K562 (cell line): ENCODE data around the gene ZNRF1. TPM values are rescaled to one million over a fixed set of nuclear protein-coding genes. Genes with fewer than 3 reads are reported as not detected.
A peak's percentile ranks its signal among the peaks of the same experiment; 100 is the strongest.

Experiments used
- E4F1 ChIP-seq: fragments of 250-450 bp; sonication (Bioruptor Pico); IDR thresholded peaks from 2 replicates; pipeline ENCODE4 v1.5.0; 2021; ENCODE audit warnings: mild to moderate bottlenecking, borderline replicate concordance
- ESRRB ChIP-seq: fragments of 250-450 bp; sonication (Bioruptor Pico); IDR thresholded peaks from 2 replicates; pipeline ENCODE4 v1.5.0; 2020; ENCODE audit warnings: mild to moderate bottlenecking, moderate library complexity, borderline replicate concordance
- EWSR1 ChIP-seq: fragments of 450-650 bp; IDR thresholded peaks from 2 replicates; pipeline ENCODE4 v1.6.1; 2018; ENCODE audit warnings: borderline replicate concordance, mild to moderate bottlenecking, low read depth, moderate library complexity; ENCODE audit not compliant: partially characterized antibody
- FOXM1 ChIP-seq, 2 experiments: fragments of 450-650 bp in 1 of 2; sonication (generic) in 1 of 2; formaldehyde crosslinking in 1 of 2; IDR thresholded peaks; 2 replicates each; pipeline versions ENCODE4 v1.6.1 to v1.9.0; 2017 to 2022; ENCODE audit warnings: low read depth in 2 of 2, mild to moderate bottlenecking in 2 of 2, missing genetic modification reagents in 1 of 2, moderate library complexity in 1 of 2
- HBP1 ChIP-seq: fragments of 450-650 bp; formaldehyde crosslinking; IDR thresholded peaks from 2 replicates; pipeline ENCODE4 v1.4.0; 2022; ENCODE audit warnings: missing genetic modification characterization
- ILK ChIP-seq: fragments of 450-650 bp; IDR thresholded peaks from 2 replicates; pipeline ENCODE4 v1.6.1; 2016; ENCODE audit warnings: missing genetic modification characterization, low read depth, mild to moderate bottlenecking, missing compliant biosample characterization, moderate library complexity, borderline replicate concordance
- PHF8 ChIP-seq: fragments of 200-600 bp; sonication (generic); IDR thresholded peaks from 2 replicates; pipeline ENCODE4 v1.6.1; 2012; ENCODE audit warnings: mixed run types, mild to moderate bottlenecking, inconsistent platforms, low read length, moderate library complexity, borderline replicate concordance
- RHOXF2B ChIP-seq: fragments of 250-450 bp; sonication (Bioruptor Pico); conservative IDR thresholded peaks from 2 replicates; pipeline ENCODE4 v1.5.1; 2021
- SMARCE1 ChIP-seq: fragments of 450-650 bp; IDR thresholded peaks from 2 replicates; pipeline ENCODE4 v1.7.1; 2016; ENCODE audit warnings: mild to moderate bottlenecking
- U2AF2 ChIP-seq: fragments of 200-400 bp; formaldehyde crosslinking; optimal IDR thresholded peaks from 2 replicates; pipeline ENCODE3; 2017; ENCODE audit warnings: low read depth, mild to moderate bottlenecking, low read length
- ZNF592 ChIP-seq: fragments of 450-650 bp; IDR thresholded peaks from 2 replicates; pipeline ENCODE4 v1.6.1; 2017; ENCODE audit warnings: antibody characterized with exemption, mild to moderate bottlenecking
- polyA plus RNA-seq, 8 experiments: library from polyadenylated mRNA; depleted of rRNA in 4 of 8; stranded (reverse) in 5 of 8; unstranded in 3 of 8; fragments of >200 nt; fragmentation: Nextera tagmentation in 2 of 8; fragmentation: Illumina TruSeq in 1 of 8; extraction: Ambion mirVana in 2 of 8; extraction: Trizol in 1 of 8; gene quantifications; 2 replicates each; pipeline versions ENCODE4 v1.2.1 to v1.2.3, GENCODE V29; 2011 to 2014; ENCODE audit warnings: inconsistent platforms in 1 of 8, missing spikeins in 1 of 8
- total RNA-seq, 7 experiments: library from RNA; depleted of rRNA in 6 of 7; stranded (reverse); fragments of >200 nt in 6 of 7; fragmentation: Illumina TruSeq in 2 of 7; extraction: Trizol in 2 of 7; gene quantifications; 2 replicates each; pipeline versions ENCODE4 v1.2.1 to v1.2.3, GENCODE V29; 2011 to 2021; ENCODE audit warnings: low replicate concordance in 1 of 7
- TF ChIP-seq, protein P1 (sequence below): fragments of 200-800 bp; sonication (Bioruptor generic); IDR thresholded peaks from 2 replicates; pipeline ENCODE4 v1.6.1; 2017; ENCODE audit warnings: missing genetic modification characterization, missing compliant biosample characterization
- TF ChIP-seq, protein P2 (sequence below), 2 experiments: fragments of 200-800 bp in 1 of 2; sonication (Bioruptor generic) in 1 of 2; sonication (generic) in 1 of 2; formaldehyde crosslinking in 1 of 2; IDR thresholded peaks in 1 of 2; conservative IDR thresholded peaks in 1 of 2; 2 replicates each; pipeline versions ENCODE4 v1.5.0 to v1.6.1; 2016 to 2020; ENCODE audit warnings: missing compliant biosample characterization in 1 of 2, missing genetic modification characterization in 1 of 2, missing genetic modification reagents in 1 of 2
- TF ChIP-seq, protein P3 (sequence below): fragments of 450-650 bp; formaldehyde crosslinking; IDR thresholded peaks from 2 replicates; pipeline ENCODE4 v1.4.0; 2020; ENCODE audit warnings: mild to moderate bottlenecking

Gene ZNRF1
- total and polyA plus RNA-seq, 9 of the 15 experiments (the other 6 are each of a cell fraction or from before 2014, with no cell fraction given) = 9.5 to 37.7 (median 20.0) TPM

- no peak for TF ChIP-seq EWSR1
- no peak for TF ChIP-seq ESRRB (CRISPR knock-in tag)
- TF ChIP-seq E4F1 = no peak
- TF ChIP-seq PHF8 = no peak
- 0 out of 2 replicates have a peak, but pooled peaks have one; percentile 41 for TF ChIP-seq ZNF592
- TF ChIP-seq, protein P1, sequence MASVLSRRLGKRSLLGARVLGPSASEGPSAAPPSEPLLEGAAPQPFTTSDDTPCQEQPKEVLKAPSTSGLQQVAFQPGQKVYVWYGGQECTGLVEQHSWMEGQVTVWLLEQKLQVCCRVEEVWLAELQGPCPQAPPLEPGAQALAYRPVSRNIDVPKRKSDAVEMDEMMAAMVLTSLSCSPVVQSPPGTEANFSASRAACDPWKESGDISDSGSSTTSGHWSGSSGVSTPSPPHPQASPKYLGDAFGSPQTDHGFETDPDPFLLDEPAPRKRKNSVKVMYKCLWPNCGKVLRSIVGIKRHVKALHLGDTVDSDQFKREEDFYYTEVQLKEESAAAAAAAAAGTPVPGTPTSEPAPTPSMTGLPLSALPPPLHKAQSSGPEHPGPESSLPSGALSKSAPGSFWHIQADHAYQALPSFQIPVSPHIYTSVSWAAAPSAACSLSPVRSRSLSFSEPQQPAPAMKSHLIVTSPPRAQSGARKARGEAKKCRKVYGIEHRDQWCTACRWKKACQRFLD (CRISPR knock-in tag) = no peak; the same call in 1 of the 2 replicates
- no peak for TF ChIP-seq U2AF2
- no peak for TF ChIP-seq RHOXF2B (CRISPR knock-in tag)
- TF ChIP-seq ILK (tag) = no peak
- TF ChIP-seq, protein P2, sequence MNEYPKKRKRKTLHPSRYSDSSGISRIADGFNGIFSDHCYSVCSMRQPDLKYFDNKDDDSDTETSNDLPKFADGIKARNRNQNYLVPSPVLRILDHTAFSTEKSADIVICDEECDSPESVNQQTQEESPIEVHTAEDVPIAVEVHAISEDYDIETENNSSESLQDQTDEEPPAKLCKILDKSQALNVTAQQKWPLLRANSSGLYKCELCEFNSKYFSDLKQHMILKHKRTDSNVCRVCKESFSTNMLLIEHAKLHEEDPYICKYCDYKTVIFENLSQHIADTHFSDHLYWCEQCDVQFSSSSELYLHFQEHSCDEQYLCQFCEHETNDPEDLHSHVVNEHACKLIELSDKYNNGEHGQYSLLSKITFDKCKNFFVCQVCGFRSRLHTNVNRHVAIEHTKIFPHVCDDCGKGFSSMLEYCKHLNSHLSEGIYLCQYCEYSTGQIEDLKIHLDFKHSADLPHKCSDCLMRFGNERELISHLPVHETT (CRISPR knock-in tag; conservative IDR thresholded peaks at IDR 0.05 in 1 of 2, IDR thresholded peaks at IDR 0.05 in 1 of 2) = 0 out of 4 replicates have a peak, but pooled peaks of 1 of the 2 experiments have one; percentile 38
- no peak for TF ChIP-seq FOXM1 (IDR thresholded peaks at IDR 0.05; ENCODE audit: low read depth)
- no peak for TF ChIP-seq FOXM1 (CRISPR knock-in tag; IDR thresholded peaks at IDR 0.05; ENCODE audit: low read depth)
- TF ChIP-seq SMARCE1 = no peak
- no peak for TF ChIP-seq HBP1 (CRISPR knock-in tag)
- TF ChIP-seq, protein P3, sequence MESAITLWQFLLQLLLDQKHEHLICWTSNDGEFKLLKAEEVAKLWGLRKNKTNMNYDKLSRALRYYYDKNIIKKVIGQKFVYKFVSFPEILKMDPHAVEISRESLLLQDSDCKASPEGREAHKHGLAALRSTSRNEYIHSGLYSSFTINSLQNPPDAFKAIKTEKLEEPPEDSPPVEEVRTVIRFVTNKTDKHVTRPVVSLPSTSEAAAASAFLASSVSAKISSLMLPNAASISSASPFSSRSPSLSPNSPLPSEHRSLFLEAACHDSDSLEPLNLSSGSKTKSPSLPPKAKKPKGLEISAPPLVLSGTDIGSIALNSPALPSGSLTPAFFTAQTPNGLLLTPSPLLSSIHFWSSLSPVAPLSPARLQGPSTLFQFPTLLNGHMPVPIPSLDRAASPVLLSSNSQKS (CRISPR knock-in tag) = no peak
Measured at GRCh38 chr16:75025761-75026160, 26.9 kb downstream of the ZNRF1 start (continued).
